Measurements from ENCODE around the gene EPHA1. TPM values are rescaled to one million over a fixed set of nuclear protein-coding genes. Genes with fewer than 3 reads are reported as not detected.

Gene EPHA1
- total and polyA plus RNA-seq, 2 experiments from 2014 or later: 60.7 to 154 TPM

GRCh38 chr7:143362131-143363015 lies 46.3 kb downstream of the EPHA1 start, which contains the start of gene FAM131B:
TSS of gene FAM131B (minus strand) at chr7:143362713. CDS start at chr7:143362603, 110 bp downstream.
- ATAC-seq: peak; percentile 53
- Histone ChIP-seq H3K4me2 (peak within 1 kb of the TSS; percentile 99), H3K27me3 (ENCODE audit: insufficient read depth) (peaks cover 22% of the 10 kb centered on the region), H3K4me3 (peak within 1 kb of the TSS; percentile 91), H4K20me1 (replicated peaks; ENCODE audit: insufficient read depth) (no peaks in the 10 kb centered on the region), H3K9me2 (ENCODE audit: insufficient read depth) (no peaks in the 10 kb centered on the region; the same call in 1 of the 2 replicates), H2AFZ (peak within 1 kb of the TSS; percentile 95), H3K36me3 (ENCODE audit: insufficient read depth) (peaks cover 11% of the 10 kb centered on the region), H3F3A (replicated peaks; ENCODE audit: low read depth) (no peaks in the 10 kb centered on the region), H3K27ac (ENCODE audit: low read depth) (no peak within 1 kb of the TSS; the same call in 1 of the 2 replicates), H3K4me1 (ENCODE audit: insufficient read depth) (peaks cover 16% of the 10 kb centered on the region), H3K79me2 (replicated peaks; ENCODE audit: insufficient read depth) (no peaks in the 10 kb centered on the region)
- peaks cover 21% of the 10 kb centered on the region for H3K4me1 Mint-ChIP-seq
- no peak within 1 kb of the TSS for H3K27ac Mint-ChIP-seq
- H3K4me3 Mint-ChIP-seq: peak within 1 kb of the TSS; percentile 90
- peaks cover 21% of the 10 kb centered on the region for H3K27me3 Mint-ChIP-seq (ENCODE audit: insufficient read depth, low read depth, poor library complexity)
- DNase-seq (ENCODE audit: low spot score): peak; percentile 66
- no peak for TF ChIP-seq EZH2 (IDR thresholded peaks at IDR 0.05; ENCODE audit: low read depth, unreplicated experiment)
- no peak for TF ChIP-seq JUNB (IDR thresholded peaks at IDR 0.05; ENCODE audit: unreplicated experiment)
- TF ChIP-seq ETS1 (IDR thresholded peaks at IDR 0.05): no peak
- TF ChIP-seq, protein P1, sequence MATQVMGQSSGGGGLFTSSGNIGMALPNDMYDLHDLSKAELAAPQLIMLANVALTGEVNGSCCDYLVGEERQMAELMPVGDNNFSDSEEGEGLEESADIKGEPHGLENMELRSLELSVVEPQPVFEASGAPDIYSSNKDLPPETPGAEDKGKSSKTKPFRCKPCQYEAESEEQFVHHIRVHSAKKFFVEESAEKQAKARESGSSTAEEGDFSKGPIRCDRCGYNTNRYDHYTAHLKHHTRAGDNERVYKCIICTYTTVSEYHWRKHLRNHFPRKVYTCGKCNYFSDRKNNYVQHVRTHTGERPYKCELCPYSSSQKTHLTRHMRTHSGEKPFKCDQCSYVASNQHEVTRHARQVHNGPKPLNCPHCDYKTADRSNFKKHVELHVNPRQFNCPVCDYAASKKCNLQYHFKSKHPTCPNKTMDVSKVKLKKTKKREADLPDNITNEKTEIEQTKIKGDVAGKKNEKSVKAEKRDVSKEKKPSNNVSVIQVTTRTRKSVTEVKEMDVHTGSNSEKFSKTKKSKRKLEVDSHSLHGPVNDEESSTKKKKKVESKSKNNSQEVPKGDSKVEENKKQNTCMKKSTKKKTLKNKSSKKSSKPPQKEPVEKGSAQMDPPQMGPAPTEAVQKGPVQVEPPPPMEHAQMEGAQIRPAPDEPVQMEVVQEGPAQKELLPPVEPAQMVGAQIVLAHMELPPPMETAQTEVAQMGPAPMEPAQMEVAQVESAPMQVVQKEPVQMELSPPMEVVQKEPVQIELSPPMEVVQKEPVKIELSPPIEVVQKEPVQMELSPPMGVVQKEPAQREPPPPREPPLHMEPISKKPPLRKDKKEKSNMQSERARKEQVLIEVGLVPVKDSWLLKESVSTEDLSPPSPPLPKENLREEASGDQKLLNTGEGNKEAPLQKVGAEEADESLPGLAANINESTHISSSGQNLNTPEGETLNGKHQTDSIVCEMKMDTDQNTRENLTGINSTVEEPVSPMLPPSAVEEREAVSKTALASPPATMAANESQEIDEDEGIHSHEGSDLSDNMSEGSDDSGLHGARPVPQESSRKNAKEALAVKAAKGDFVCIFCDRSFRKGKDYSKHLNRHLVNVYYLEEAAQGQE (IDR thresholded peaks at IDR 0.05; ENCODE audit: unreplicated experiment): no peak
- TF ChIP-seq NANOG (IDR thresholded peaks at IDR 0.05; ENCODE audit: borderline replicate concordance): no peak
- no peak for TF ChIP-seq STAT1 (IDR thresholded peaks at IDR 0.05; ENCODE audit: unreplicated experiment)
- no peak for TF ChIP-seq POLR2AphosphoS5 (IDR thresholded peaks at IDR 0.05; ENCODE audit: low read depth)
- no peak for TF ChIP-seq CREB1 (CRISPR knock-in tag; IDR thresholded peaks at IDR 0.05; ENCODE audit: low read depth)
- no peak for TF ChIP-seq EZH2phosphoT487 (IDR thresholded peaks at IDR 0.05; ENCODE audit: unreplicated experiment)
- no peak for TF ChIP-seq ZNF114 (CRISPR knock-in tag; IDR thresholded peaks at IDR 0.05)
- TF ChIP-seq, protein P2, sequence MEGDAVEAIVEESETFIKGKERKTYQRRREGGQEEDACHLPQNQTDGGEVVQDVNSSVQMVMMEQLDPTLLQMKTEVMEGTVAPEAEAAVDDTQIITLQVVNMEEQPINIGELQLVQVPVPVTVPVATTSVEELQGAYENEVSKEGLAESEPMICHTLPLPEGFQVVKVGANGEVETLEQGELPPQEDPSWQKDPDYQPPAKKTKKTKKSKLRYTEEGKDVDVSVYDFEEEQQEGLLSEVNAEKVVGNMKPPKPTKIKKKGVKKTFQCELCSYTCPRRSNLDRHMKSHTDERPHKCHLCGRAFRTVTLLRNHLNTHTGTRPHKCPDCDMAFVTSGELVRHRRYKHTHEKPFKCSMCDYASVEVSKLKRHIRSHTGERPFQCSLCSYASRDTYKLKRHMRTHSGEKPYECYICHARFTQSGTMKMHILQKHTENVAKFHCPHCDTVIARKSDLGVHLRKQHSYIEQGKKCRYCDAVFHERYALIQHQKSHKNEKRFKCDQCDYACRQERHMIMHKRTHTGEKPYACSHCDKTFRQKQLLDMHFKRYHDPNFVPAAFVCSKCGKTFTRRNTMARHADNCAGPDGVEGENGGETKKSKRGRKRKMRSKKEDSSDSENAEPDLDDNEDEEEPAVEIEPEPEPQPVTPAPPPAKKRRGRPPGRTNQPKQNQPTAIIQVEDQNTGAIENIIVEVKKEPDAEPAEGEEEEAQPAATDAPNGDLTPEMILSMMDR (conservative IDR thresholded peaks at IDR 0.05; ENCODE audit: low read depth in 2 of 2): no peak
- TF ChIP-seq, protein P3, sequence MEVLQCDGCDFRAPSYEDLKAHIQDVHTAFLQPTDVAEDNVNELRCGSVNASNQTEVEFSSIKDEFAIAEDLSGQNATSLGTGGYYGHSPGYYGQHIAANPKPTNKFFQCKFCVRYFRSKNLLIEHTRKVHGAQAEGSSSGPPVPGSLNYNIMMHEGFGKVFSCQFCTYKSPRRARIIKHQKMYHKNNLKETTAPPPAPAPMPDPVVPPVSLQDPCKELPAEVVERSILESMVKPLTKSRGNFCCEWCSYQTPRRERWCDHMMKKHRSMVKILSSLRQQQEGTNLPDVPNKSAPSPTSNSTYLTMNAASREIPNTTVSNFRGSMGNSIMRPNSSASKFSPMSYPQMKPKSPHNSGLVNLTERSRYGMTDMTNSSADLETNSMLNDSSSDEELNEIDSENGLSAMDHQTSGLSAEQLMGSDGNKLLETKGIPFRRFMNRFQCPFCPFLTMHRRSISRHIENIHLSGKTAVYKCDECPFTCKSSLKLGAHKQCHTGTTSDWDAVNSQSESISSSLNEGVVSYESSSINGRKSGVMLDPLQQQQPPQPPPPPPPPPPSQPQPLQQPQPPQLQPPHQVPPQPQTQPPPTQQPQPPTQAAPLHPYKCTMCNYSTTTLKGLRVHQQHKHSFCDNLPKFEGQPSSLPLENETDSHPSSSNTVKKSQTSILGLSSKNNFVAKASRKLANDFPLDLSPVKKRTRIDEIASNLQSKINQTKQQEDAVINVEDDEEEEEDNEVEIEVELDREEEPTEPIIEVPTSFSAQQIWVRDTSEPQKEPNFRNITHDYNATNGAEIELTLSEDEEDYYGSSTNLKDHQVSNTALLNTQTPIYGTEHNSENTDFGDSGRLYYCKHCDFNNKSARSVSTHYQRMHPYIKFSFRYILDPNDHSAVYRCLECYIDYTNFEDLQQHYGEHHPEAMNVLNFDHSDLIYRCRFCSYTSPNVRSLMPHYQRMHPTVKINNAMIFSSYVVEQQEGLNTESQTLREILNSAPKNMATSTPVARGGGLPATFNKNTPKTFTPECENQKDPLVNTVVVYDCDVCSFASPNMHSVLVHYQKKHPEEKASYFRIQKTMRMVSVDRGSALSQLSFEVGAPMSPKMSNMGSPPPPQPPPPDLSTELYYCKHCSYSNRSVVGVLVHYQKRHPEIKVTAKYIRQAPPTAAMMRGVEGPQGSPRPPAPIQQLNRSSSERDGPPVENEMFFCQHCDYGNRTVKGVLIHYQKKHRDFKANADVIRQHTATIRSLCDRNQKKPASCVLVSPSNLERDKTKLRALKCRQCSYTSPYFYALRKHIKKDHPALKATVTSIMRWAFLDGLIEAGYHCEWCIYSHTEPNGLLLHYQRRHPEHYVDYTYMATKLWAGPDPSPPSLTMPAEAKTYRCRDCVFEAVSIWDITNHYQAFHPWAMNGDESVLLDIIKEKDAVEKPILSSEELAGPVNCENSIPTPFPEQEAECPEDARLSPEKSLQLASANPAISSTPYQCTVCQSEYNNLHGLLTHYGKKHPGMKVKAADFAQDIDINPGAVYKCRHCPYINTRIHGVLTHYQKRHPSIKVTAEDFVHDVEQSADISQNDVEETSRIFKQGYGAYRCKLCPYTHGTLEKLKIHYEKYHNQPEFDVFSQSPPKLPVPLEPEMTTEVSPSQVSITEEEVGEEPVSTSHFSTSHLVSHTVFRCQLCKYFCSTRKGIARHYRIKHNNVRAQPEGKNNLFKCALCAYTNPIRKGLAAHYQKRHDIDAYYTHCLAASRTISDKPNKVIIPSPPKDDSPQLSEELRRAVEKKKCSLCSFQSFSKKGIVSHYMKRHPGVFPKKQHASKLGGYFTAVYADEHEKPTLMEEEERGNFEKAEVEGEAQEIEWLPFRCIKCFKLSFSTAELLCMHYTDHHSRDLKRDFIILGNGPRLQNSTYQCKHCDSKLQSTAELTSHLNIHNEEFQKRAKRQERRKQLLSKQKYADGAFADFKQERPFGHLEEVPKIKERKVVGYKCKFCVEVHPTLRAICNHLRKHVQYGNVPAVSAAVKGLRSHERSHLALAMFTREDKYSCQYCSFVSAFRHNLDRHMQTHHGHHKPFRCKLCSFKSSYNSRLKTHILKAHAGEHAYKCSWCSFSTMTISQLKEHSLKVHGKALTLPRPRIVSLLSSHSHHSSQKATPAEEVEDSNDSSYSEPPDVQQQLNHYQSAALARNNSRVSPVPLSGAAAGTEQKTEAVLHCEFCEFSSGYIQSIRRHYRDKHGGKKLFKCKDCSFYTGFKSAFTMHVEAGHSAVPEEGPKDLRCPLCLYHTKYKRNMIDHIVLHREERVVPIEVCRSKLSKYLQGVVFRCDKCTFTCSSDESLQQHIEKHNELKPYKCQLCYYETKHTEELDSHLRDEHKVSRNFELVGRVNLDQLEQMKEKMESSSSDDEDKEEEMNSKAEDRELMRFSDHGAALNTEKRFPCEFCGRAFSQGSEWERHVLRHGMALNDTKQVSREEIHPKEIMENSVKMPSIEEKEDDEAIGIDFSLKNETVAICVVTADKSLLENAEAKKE (CRISPR knock-in tag; IDR thresholded peaks at IDR 0.05): no peak
- no peak for TF ChIP-seq ZNF331 (CRISPR knock-in tag; IDR thresholded peaks at IDR 0.05; ENCODE audit: low read depth)
- H3K36me3 Mint-ChIP-seq (ENCODE audit: low read depth): peaks cover 25% of the 10 kb centered on the region
- H3K9me3 Mint-ChIP-seq: no peaks in the 10 kb centered on the region; the same call in 1 of the 3 replicates

Measured in GM23338 (cell line).